H1 (cell line): Measurements from ENCODE around the gene PPP1R13B. TPM values are rescaled to one million over a fixed set of nuclear protein-coding genes. Genes with fewer than 3 reads are reported as not detected.

Experiments
- CTCF ChIA-PET: fragments of 300-600 bp; sonication (Branson Sonifier 250); formaldehyde crosslinking; loops from one replicate; lab custom pipeline; 2021; ENCODE audit not compliant: partially characterized antibody; lab: Charles Lee
- POLR2A ChIA-PET: fragments of 300-600 bp; sonication (Branson Sonifier 250); formaldehyde crosslinking; loops from one replicate; lab custom pipeline; 2021; ENCODE audit warnings: inconsistent platforms; ENCODE audit not compliant: partially characterized antibody; lab: Charles Lee
- DNase-seq, 2 experiments: peaks; one replicate each; pipeline versions ENCODE4 v3.0.0 to v3.0.0-alpha.2; 2010 to 2022; ENCODE audit warnings: low spot score in 2 of 2, low read depth in 1 of 2, mixed read lengths in 1 of 2
- FAIRE-seq: peaks from 2 replicates; lab custom pipeline; 2011; peaks lifted over from hg19 to GRCh38; lab: Jason Lieb, UNC
- H2AFZ ChIP-seq: 2 replicates; pipeline ENCODE4 v1.8.1; 2012; ENCODE audit warnings: low read length, inconsistent platforms
- H2AK5ac ChIP-seq: 2 replicates; pipeline ENCODE4 v1.6.1; 2013; ENCODE audit warnings: low read depth, low read length
- H2BK120ac ChIP-seq: replicated peaks from 2 replicates; pipeline ENCODE3; 2013; ENCODE audit warnings: low read depth, low read length, inconsistent platforms
- H2BK12ac ChIP-seq: 2 replicates; pipeline ENCODE4 v1.6.1; 2013; ENCODE audit warnings: low read depth, low read length
- H2BK15ac ChIP-seq: 2 replicates; pipeline ENCODE4 v1.6.1; 2013; ENCODE audit warnings: low read length
- H2BK20ac ChIP-seq: 2 replicates; pipeline ENCODE4 v1.6.1; 2013; ENCODE audit warnings: low read length
- H2BK5ac ChIP-seq: 2 replicates; pipeline ENCODE4 v1.6.1; 2013; ENCODE audit warnings: low read depth, low read length
- H3K14ac ChIP-seq: 2 replicates; pipeline ENCODE4 v1.6.1; 2013; ENCODE audit warnings: inconsistent platforms; ENCODE audit not compliant: insufficient read length
- H3K18ac ChIP-seq: 2 replicates; pipeline ENCODE4 v1.6.1; 2013; ENCODE audit warnings: low read length; ENCODE audit errors: extremely low read depth
- H3K23ac ChIP-seq: 2 replicates; pipeline ENCODE4 v1.6.1; 2013; ENCODE audit warnings: inconsistent platforms; ENCODE audit not compliant: insufficient read length
- H3K23me2 ChIP-seq: 2 replicates; pipeline ENCODE4 v1.6.1; 2013; ENCODE audit warnings: low read depth, low read length
- H3K27ac ChIP-seq: 2 replicates; pipeline ENCODE4 v1.6.1; 2011; ENCODE audit warnings: low read depth, low read length, inconsistent platforms
- H3K27me3 ChIP-seq, 4 experiments: replicated peaks in 1 of 4; 1 replicate in 1 of 4; 2 replicates in 3 of 4; pipeline versions ENCODE4 v1.6.1 to v1.8.1; 2011 to 2013; ENCODE audit warnings: low read length in 3 of 4, mild to moderate bottlenecking in 3 of 4, inconsistent platforms in 2 of 4, mixed read lengths in 2 of 4, moderate library complexity in 1 of 4; ENCODE audit not compliant: control insufficient read depth in 3 of 4, insufficient read depth in 3 of 4; ENCODE audit errors: extremely low read depth in 1 of 4
- H3K36me3 ChIP-seq, 4 experiments: 2 replicates each; pipeline versions ENCODE4 v1.6.1 to v1.8.1; 2011 to 2013; ENCODE audit warnings: mild to moderate bottlenecking in 4 of 4, low read length in 3 of 4, moderate library complexity in 2 of 4, control low read depth in 1 of 4, inconsistent platforms in 1 of 4; ENCODE audit not compliant: insufficient read depth in 4 of 4, control insufficient read depth in 2 of 4
- H3K4ac ChIP-seq: replicated peaks from 2 replicates; pipeline ENCODE3; 2013; ENCODE audit warnings: low read length, low read depth, mixed read lengths, inconsistent platforms; ENCODE audit not compliant: insufficient read length
- H3K4me1 ChIP-seq, 4 experiments: replicated peaks in 1 of 4; 1 replicate in 1 of 4; 2 replicates in 3 of 4; pipeline versions ENCODE4 v1.6.1 to v1.8.1; 2011 to 2013; ENCODE audit warnings: low read length in 3 of 4, inconsistent platforms in 2 of 4, mixed read lengths in 1 of 4; ENCODE audit not compliant: insufficient read depth in 4 of 4, control insufficient read depth in 3 of 4
- H3K4me2 ChIP-seq, 2 experiments: 2 replicates each; pipeline versions ENCODE4 v1.6.1 to v1.8.1; 2011 to 2013; ENCODE audit warnings: low read depth in 2 of 2, low read length in 2 of 2, control low read depth in 1 of 2, inconsistent platforms in 1 of 2, mild to moderate bottlenecking in 1 of 2; ENCODE audit not compliant: insufficient read depth in 1 of 2
- H3K4me3 ChIP-seq, 4 experiments: fragments of 200-600, 300-600 bp in 1 of 4; sonication (generic), shearing (Covaris generic), sonication (Bioruptor Twin) in 1 of 4; 2 replicates each; pipeline versions ENCODE4 v1.5.1 to v1.8.1; 2011 to 2016; ENCODE audit warnings: low read length in 4 of 4, low read depth in 3 of 4, control low read depth in 2 of 4, inconsistent platforms in 2 of 4, mild to moderate bottlenecking in 2 of 4, mixed read lengths in 1 of 4, moderate library complexity in 1 of 4; ENCODE audit not compliant: insufficient read depth in 2 of 4; ENCODE audit errors: extremely low read depth in 1 of 4
- H3K56ac ChIP-seq: replicated peaks from 2 replicates; pipeline ENCODE3; 2013; ENCODE audit warnings: low read depth, mild to moderate bottlenecking, mixed read lengths, low read length, inconsistent platforms; ENCODE audit not compliant: insufficient read length
- H3K79me1 ChIP-seq: 2 replicates; pipeline ENCODE4 v1.6.1; 2013; ENCODE audit warnings: low read depth, low read length, control low read depth
- H3K79me2 ChIP-seq, 2 experiments: 2 replicates each; pipeline versions ENCODE4 v1.6.1 to v1.8.1; 2012 to 2013; ENCODE audit warnings: low read length in 2 of 2, mild to moderate bottlenecking in 2 of 2, inconsistent platforms in 1 of 2; ENCODE audit not compliant: insufficient read depth in 2 of 2, control insufficient read depth in 1 of 2
- H3K9ac ChIP-seq, 4 experiments: replicated peaks in 1 of 4; 1 replicate in 1 of 4; 2 replicates in 3 of 4; pipeline versions ENCODE4 v1.6.1 to v1.8.1; 2011 to 2013; ENCODE audit warnings: low read depth in 3 of 4, low read length in 3 of 4, control low read depth in 2 of 4, mild to moderate bottlenecking in 2 of 4, moderate library complexity in 2 of 4, inconsistent platforms in 1 of 4; ENCODE audit errors: extremely low read depth in 1 of 4
- H3K9me3 ChIP-seq, 2 experiments: 2 replicates each; pipeline versions ENCODE4 v1.6.1 to v1.8.1; 2012 to 2013; ENCODE audit warnings: mild to moderate bottlenecking in 2 of 2, moderate library complexity in 2 of 2, control low read depth in 1 of 2, inconsistent platforms in 1 of 2, low read depth in 1 of 2, low read length in 1 of 2, mixed read lengths in 1 of 2; ENCODE audit not compliant: insufficient read depth in 2 of 2
- H4K20me1 ChIP-seq, 2 experiments: replicated peaks in 1 of 2; 2 replicates each; pipeline versions ENCODE3 to v1.8.1; 2011 to 2013; ENCODE audit warnings: inconsistent platforms in 2 of 2, low read length in 2 of 2, mild to moderate bottlenecking in 1 of 2; ENCODE audit not compliant: insufficient read depth in 2 of 2, control insufficient read depth in 1 of 2
- H4K5ac ChIP-seq: 2 replicates; pipeline ENCODE4 v1.6.1; 2013; ENCODE audit warnings: low read length, low read depth, mixed read lengths, inconsistent platforms; ENCODE audit not compliant: insufficient read length
- H4K8ac ChIP-seq: 2 replicates; pipeline ENCODE4 v1.8.0; 2013; ENCODE audit warnings: mild to moderate bottlenecking, moderate library complexity, low read length, inconsistent platforms; ENCODE audit not compliant: insufficient read depth; ENCODE audit errors: extremely low read depth
- H4K91ac ChIP-seq: replicated peaks from 2 replicates; pipeline ENCODE3; 2013; ENCODE audit warnings: low read length, mixed read lengths, inconsistent platforms; ENCODE audit not compliant: insufficient read length
- ASH2L ChIP-seq: fragments of 200-600, 300-600 bp; sonication (generic); IDR thresholded peaks from one replicate; pipeline ENCODE4 v1.7.1; 2017; ENCODE audit warnings: low read length
- ATF3 ChIP-seq: IDR thresholded peaks from 2 replicates; pipeline ENCODE4 v1.6.1; 2011; ENCODE audit warnings: low read depth, mild to moderate bottlenecking, low read length; ENCODE audit not compliant: insufficient read depth
- BCL11A ChIP-seq, 2 experiments: IDR thresholded peaks; one replicate each; pipeline ENCODE4 v1.6.1; 2011; ENCODE audit warnings: low read depth in 2 of 2, low read length in 2 of 2, mild to moderate bottlenecking in 2 of 2
- CBX8 ChIP-seq: fragments of 300-800, 300-1000 bp; sonication (generic); IDR thresholded peaks from 2 replicates; pipeline ENCODE4 v1.7.1; 2016; ENCODE audit warnings: low read depth, low read length, borderline replicate concordance
- E2F6 ChIP-seq: IDR thresholded peaks from 2 replicates; pipeline ENCODE4 v1.6.1; 2012; ENCODE audit warnings: inconsistent platforms
- HDAC6 ChIP-seq: IDR thresholded peaks from one replicate; pipeline ENCODE4 v1.7.1; 2012; ENCODE audit warnings: low read depth, mild to moderate bottlenecking, inconsistent platforms, low read length, moderate library complexity
- KDM5A ChIP-seq: fragments of 200-600 bp; IDR thresholded peaks from 2 replicates; pipeline ENCODE4 v1.7.1; 2012; ENCODE audit warnings: mild to moderate bottlenecking, low read length, inconsistent platforms, mixed read lengths
- PHF8 ChIP-seq: fragments of 200-600 bp; sonication (generic); conservative IDR thresholded peaks from 2 replicates; pipeline ENCODE4 v1.7.1; 2012; ENCODE audit warnings: low read depth, mild to moderate bottlenecking, inconsistent platforms, low read length, moderate library complexity
- RAD21 ChIP-seq, 2 experiments: IDR thresholded peaks in 1 of 2; conservative IDR thresholded peaks in 1 of 2; 2 replicates each; pipeline ENCODE4 v1.6.1; 2011; ENCODE audit warnings: low read depth in 2 of 2, low read length in 2 of 2, improper control_type of control experiment in 1 of 2, inconsistent platforms in 1 of 2, mild to moderate bottlenecking in 1 of 2, moderate library complexity in 1 of 2
- RBBP5 ChIP-seq: IDR thresholded peaks from 2 replicates; pipeline ENCODE4 v1.7.1; 2012; ENCODE audit warnings: low read depth, mild to moderate bottlenecking, inconsistent platforms, low read length, moderate library complexity, borderline replicate concordance
- RXRA ChIP-seq: IDR thresholded peaks from 2 replicates; pipeline ENCODE4 v1.6.1; 2011; ENCODE audit warnings: low read depth, mild to moderate bottlenecking, low read length, moderate library complexity; ENCODE audit not compliant: insufficient read depth
- SIX5 ChIP-seq: IDR thresholded peaks from 2 replicates; pipeline ENCODE4 v1.6.1; 2011; ENCODE audit warnings: mild to moderate bottlenecking, low read depth, low read length
- SRF ChIP-seq: IDR thresholded peaks from 2 replicates; pipeline ENCODE4 v1.6.1; 2011; ENCODE audit warnings: mild to moderate bottlenecking, low read depth, low read length, moderate library complexity
- WGBS, 2 experiments: shearing (Covaris generic) in 1 of 2; methylation state at CpG; one replicate each; pipeline versions ENCODE4 v1.1.6 to v1.1.7; 2013 to 2015; ENCODE audit warnings: low lambda C conversion rate in 2 of 2, mixed read lengths in 2 of 2, inconsistent platforms in 1 of 2, low coverage in 1 of 2, missing lambda C conversion rate in 1 of 2; ENCODE audit not compliant: insufficient replicate concordance in 2 of 2, insufficient coverage in 1 of 2, insufficient read length in 1 of 2; ENCODE audit errors: extremely low coverage in 1 of 2, missing lambda C conversion rate in 1 of 2; 5-methylcytosine and 5-hydroxymethylcytosine counted together
- polyA plus RNA-seq, 7 experiments: library from polyadenylated mRNA; depleted of rRNA in 3 of 7; stranded (reverse) in 5 of 7; unstranded in 2 of 7; fragments of >200 nt in 5 of 7; fragments of 200-250 nt in 2 of 7; gene quantifications; 1 replicate in 5 of 7; 2 replicates in 1 of 7; 4 replicates in 1 of 7; pipeline versions ENCODE4 v1.2.1 to v1.2.3, GENCODE V29; 2011 to 2013; ENCODE audit warnings: missing spikeins in 2 of 7, mixed read lengths in 2 of 7
- total RNA-seq: library from RNA; stranded (reverse); fragmentation: NEBNext Ultra II Directional; extraction: Animal tissue kit (Norgen Biotek cat#: 25700); gene quantifications from 2 replicates; pipeline ENCODE4 v1.2.1, GENCODE V29; 2021

The PPP1R13B gene
- total and polyA plus RNA-seq, 2 of the 8 experiments (the other 6 are each of a cell fraction or from before 2014, with no cell fraction given): 2.6 to 8.9 TPM

DNA sequence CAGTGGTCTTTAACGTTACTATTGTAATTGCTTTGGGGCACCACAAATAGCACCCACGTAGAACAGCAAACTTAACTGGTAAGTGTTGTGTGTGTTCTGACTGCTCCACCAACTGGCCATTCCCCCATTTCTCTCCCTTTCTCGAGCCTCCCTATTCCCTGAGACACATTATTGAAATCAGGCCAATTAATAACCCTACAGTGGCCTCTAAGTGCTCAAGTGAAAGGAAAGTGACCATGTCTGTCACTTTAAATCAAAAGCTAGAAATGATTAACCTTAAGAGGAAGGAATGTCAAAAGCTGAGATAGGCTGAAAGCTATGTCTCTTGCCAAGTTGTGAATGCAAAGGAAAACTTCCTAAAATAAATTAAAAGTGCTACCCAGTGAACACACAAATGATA lies 22.3 kb downstream of the PPP1R13B start:
- Histone ChIP-seq H3K23me2 (no peaks in the 10 kb centered on the region), H3K14ac (no peak overlapping the region), H4K91ac (no peak overlapping the region), H3K4ac (no peak overlapping the region), H2BK15ac (no peak overlapping the region), H4K5ac (no peak overlapping the region), H3K4me3 (no peak overlapping the region), H3K4me2 (no peak overlapping the region), H3K79me1 (0 out of 2 replicates have a peak, but pooled peaks cover 2% of the 10 kb centered on the region), H2BK120ac (no peak overlapping the region), H3K4me1 (no peaks in the 10 kb centered on the region; a peak in 3 of 7 replicates), H2AK5ac (no peak overlapping the region), H3K79me2 (no peaks in the 10 kb centered on the region; a peak in 1 of 4 replicates), H3K27ac (no peak overlapping the region), H4K20me1 (no peaks in the 10 kb centered on the region), H3K23ac (no peak overlapping the region), H3K36me3 (no peaks in the 10 kb centered on the region), H3K27me3 (no peaks in the 10 kb centered on the region), H3K56ac (no peak overlapping the region), H2AFZ (no peak overlapping the region), H3K18ac (no peak overlapping the region), H3K9ac (no peak overlapping the region), H2BK5ac (no peak overlapping the region), H3K9me3 (no peaks in the 10 kb centered on the region), H2BK12ac (no peak overlapping the region), H4K8ac (no peak overlapping the region), H2BK20ac (no peak overlapping the region)
- no peak for FAIRE-seq
- WGBS, 2 experiments: 76% methylated on average over 3 of the region's 3 CpGs; no CpG with 5 or more reads in 1 of the 2 experiments
- DNase-seq: no peak
- ChIA-PET POLR2A (no interaction called here), CTCF (interaction anchor here (0.8 to 2.0 kb wide), 8 partner anchors 10 to 89 kb away, joined by 3 to 10 read pairs (median 4); no protein-coding TSS in a partner anchor)
- TF ChIP-seq KDM5A (no peak), ASH2L (no peak), PHF8 (no peak), SIX5 (no peak), HDAC6 (no peak), RXRA (no peak), BCL11A (IDR thresholded peaks at IDR 0.05; ENCODE audit: low read depth in 2 of 2, low read length in 2 of 2) (no peak), CBX8 (no peak), ATF3 (no peak), SRF (no peak), E2F6 (no peak), RBBP5 (no peak), RAD21 (IDR thresholded peaks at IDR 0.05 in 1 of 2, conservative IDR thresholded peaks at IDR 0.05 in 1 of 2; ENCODE audit: low read depth in 2 of 2, low read length in 2 of 2) (no peak)
